Mammary epithelial cell (primary cell): Measurements from ENCODE around the gene APBB3.

Source experiments
- EZH2 ChIP-seq: IDR thresholded peaks from 2 replicates; pipeline ENCODE4 v1.6.1; 2012; ENCODE audit warnings: low read length, inconsistent platforms, borderline replicate concordance
- TF ChIP-seq, protein P1 (sequence below), 2 donors: IDR thresholded peaks in 1 of 2; conservative IDR thresholded peaks in 1 of 2; 2 replicates each; pipeline ENCODE4 v1.5.1; 2011 to 2012; ENCODE audit warnings: inconsistent platforms in 2 of 2, low read length in 2 of 2, mild to moderate bottlenecking in 2 of 2, control low read depth in 1 of 2, low read depth in 1 of 2; ENCODE audit not compliant: insufficient read depth in 1 of 2; ENCODE audit errors: extremely low read depth in 1 of 2

DNA sequence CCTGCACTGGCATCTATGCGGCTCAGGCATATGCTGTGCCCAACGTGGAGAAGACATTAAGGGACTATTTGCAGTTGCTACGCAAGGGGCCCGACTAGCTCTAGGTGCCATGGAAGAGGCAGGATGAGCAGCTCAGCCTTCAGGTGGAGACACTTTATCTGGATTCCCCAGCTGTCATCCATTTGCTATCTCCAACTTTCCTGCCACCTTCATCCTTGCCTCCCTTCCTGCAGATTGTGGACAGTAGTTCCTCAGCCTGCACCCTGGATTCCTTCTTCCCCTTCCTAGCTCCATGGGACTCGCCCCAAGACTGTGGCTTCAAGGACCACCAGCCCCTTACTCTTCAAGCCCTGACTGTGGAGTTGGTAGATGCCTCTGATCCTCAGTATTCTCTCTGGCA is 2.3 kb upstream of the APBB3 start:
- TF ChIP-seq EZH2: no peak
- TF ChIP-seq, protein P1, sequence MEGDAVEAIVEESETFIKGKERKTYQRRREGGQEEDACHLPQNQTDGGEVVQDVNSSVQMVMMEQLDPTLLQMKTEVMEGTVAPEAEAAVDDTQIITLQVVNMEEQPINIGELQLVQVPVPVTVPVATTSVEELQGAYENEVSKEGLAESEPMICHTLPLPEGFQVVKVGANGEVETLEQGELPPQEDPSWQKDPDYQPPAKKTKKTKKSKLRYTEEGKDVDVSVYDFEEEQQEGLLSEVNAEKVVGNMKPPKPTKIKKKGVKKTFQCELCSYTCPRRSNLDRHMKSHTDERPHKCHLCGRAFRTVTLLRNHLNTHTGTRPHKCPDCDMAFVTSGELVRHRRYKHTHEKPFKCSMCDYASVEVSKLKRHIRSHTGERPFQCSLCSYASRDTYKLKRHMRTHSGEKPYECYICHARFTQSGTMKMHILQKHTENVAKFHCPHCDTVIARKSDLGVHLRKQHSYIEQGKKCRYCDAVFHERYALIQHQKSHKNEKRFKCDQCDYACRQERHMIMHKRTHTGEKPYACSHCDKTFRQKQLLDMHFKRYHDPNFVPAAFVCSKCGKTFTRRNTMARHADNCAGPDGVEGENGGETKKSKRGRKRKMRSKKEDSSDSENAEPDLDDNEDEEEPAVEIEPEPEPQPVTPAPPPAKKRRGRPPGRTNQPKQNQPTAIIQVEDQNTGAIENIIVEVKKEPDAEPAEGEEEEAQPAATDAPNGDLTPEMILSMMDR (conservative IDR thresholded peaks at IDR 0.05 in 1 of 2, IDR thresholded peaks at IDR 0.05 in 1 of 2; ENCODE audit: extremely low read depth in 1 of 2, insufficient read depth in 1 of 2, low read depth in 1 of 2, low read length in 2 of 2): no peak
